Right renal cortex interstitium (tissue), 3 donors: ENCODE data around the gene EIF2S2. TPM values are rescaled to one million over a fixed set of nuclear protein-coding genes. Genes with fewer than 3 reads are reported as not detected.

Source experiments
- DNase-seq, 3 donors: peaks; one replicate each; pipeline ENCODE4 v3.0.0-alpha.2; 2013; ENCODE audit warnings: low read depth in 3 of 3, low spot score in 2 of 3
- polyA plus RNA-seq, 3 donors: library from polyadenylated mRNA; unstranded; fragments of 120-200 nt; gene quantifications; one replicate each; pipeline ENCODE4 v1.2.1, GENCODE V29; 2013; ENCODE audit not compliant: insufficient read length in 3 of 3

The EIF2S2 gene
- polyA plus RNA-seq, 3 donors, result 52.3 to 54.4 (median 52.5) TPM

DNA sequence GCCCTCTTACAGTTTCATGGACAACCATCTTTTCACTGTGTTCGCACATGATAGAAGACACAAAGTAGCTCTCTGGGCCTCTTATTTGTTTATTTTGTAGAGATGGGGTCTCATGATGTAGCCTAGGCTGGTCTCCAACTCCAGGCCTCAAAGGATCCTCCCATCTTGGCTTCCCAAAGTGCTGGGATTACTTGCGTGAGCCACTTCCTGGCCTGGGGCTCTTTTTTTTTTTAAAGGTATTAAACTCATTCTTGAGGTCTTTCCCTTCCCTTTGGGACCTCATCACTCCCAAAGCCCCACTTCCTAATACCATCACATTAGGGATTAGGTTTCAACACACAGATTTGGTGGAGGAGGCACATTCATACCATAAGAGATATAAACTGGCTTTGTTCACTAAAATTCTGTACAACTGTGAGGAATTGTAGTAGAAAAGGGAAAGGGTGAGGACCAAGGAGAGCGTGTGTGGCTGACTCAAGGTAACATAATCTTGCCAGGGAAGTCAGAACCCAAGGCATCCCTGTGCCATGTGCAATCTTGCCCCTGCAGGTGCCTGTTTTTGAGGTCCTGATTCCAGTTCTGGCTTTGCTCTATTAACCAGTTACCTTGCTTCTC lies 45.5 kb downstream of the EIF2S2 start:
- DNase-seq, result no peak

DNA sequence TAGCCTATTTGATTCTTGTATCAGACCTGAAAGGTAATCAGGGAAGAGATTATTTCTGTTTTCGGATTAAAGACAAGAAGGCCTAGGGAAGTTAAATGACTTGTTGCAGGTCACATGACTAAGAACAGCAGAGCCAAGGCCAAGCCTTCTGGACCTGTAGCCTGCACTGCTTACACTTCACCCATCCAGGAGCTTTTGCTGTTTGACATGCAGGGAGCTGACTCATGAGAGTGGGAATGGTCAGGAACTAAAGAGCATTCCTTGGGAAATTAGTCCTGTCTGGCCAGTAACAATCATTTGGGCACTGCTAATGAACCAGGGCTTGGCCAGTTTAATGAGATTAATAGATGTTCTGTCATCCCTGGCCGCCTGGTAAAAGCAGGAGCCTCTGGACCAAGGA lies 46.8 kb downstream of the EIF2S2 start:
- no peak for DNase-seq

DNA sequence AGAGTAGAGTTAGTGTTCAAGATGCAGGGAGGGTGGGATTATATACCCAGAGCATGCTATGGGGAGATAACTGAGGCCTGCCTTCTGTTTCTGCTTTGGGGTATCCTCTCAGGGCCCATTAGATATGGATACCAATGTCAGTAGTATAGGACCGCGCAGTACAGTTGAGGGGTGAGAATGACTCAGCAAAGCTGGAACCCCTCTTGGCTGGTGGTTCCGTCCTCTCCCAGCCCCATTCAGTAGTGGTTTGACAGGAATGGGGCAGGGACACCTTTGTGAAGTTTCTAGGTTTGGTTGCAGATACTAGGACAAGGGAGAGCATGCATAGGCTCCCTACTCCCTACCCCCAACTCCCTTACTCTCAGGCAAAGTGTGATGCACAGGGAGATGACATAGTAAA lies 47.8 kb downstream of the EIF2S2 start:
- no peak for DNase-seq

DNA sequence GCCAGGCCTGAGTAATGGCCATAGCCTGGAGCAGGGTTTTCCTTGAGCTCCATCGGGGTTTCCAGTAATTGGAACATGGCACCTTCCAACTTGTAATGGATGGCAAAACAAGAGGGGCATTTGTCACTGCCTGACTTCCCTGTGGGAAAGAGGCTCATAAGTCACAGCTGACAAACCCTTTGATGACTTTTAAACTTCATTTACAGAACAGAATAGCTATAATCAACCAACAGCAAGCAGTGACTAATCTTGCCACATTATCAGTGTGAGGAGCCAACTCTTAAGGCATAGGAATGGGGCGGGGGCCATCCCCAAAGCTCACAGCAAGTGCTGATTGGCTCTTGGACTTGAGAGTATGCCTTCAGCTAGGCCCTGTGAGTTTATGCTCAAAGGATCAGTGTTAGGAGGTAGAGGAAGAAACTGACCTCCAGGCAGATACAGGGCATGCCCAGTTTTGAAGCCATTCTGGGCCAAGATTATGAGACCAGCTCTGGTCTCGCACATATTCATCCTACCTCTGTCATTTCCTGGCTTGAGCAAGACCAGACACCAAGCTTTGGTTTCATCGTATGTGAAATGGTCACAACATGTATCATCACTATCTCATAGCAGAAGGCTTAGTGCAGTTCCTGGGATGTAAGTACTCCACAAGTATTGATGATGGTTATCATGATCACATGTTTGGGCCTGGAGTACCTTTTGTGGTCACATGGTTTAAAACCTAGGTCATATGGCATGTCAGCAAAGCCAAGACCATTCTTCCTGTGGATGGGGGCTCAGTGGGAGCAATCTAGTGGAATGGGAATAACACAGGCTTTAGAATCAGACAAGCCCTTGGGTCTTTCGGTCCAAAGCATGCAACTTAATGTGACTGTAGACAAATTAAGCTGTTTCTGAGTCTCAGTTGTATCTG lies 49.2 kb downstream of the EIF2S2 start:
- no peak for DNase-seq

DNA sequence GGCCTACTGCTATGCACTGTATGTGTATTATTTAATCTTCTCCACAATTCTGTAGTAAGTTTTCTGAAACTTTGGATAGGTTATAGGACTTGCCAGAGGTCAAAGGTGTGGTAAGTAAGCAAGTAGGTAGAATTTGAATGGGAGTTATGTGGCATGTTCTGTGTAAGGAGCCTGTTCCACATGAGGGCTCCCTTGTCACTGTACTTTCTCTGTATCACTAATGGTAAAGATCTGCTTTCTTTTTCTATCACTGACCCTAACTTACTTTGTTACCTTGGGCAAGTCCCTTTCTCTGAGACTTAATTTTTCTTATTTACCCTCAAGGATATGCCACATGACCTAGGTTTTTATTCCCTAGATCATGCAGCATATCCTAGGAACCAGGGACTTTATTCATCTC lies 50.3 kb downstream of the EIF2S2 start:
- DNase-seq, result no peak

DNA sequence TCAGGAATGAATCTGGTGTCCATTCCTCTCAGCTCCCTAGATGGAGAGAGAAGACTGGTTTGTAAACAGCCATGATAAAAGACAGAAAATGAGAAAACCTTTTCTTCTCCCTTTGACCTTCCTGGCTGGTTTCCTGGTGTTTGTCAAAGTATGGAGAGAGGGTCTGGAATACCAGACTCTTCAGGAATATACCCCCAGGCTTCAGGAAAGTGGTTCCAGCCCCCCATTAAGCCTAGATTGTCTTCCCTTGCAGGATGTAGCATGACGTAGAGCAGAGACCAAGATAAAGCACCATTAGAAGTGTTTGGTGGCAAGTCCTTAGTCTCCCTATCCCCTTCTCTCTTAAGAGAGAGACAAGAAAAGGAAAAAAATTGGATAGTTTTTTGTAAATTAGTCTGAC lies 51.1 kb downstream of the EIF2S2 start:
- DNase-seq, result no peak

DNA sequence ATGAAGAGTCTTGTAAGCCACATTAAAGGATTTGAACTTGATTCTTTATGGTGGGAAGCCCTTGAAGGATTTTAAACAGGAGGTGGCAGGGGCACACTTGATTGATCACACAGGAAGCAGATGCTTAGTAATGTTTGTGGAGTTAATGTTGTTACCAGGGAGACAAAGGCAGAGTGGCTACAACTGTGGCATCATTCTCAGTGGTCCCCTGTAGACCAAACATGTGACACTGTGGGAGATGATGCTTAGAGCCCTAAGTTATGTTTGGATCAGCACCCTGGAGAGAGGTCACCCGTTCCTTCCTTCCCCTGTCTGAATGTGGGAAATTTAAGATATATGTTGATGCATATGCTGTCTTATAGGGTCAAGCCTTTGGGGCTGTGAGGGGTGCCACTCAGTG lies 53.2 kb downstream of the EIF2S2 start:
- no peak for DNase-seq

DNA sequence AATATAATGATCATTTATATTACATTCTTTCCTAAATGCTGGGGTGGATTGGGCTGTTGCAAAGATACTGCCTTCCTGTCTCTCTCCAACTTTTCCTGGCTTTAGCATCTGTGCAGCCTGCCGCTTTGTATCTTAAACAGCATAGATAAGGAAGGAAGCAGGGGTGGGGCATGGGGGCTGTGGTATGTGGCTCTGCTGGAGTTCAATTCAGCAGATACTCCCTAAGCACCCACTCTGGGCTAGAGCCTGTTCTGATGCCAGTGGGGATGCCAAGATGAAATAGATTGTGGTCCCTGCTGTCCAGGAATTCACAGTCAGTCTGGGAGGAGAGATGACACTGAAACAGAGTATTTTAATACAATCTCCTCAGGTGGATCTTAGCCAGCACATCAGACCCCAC lies 56.8 kb downstream of the EIF2S2 start:
- DNase-seq, result no peak

DNA sequence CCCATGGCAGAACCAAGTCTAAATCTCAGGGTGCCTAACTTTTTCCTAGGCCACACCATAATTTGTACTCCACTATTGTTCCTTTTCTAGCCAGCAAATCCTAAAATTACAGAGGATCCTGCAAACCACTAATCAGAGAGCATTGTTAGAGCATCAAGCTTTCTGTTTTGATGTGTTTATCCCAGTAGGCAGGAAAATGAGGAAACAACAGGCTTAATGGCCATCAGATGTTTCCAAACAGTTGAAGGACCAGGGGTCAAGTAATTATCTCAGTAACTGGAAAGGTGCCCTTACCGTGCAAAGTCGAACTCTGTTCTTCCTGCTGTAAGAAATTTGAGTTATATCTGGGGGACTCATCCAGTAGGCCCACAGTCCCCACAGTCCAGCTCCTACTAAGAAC lies 59.6 kb downstream of the EIF2S2 start:
- no peak for DNase-seq

DNA sequence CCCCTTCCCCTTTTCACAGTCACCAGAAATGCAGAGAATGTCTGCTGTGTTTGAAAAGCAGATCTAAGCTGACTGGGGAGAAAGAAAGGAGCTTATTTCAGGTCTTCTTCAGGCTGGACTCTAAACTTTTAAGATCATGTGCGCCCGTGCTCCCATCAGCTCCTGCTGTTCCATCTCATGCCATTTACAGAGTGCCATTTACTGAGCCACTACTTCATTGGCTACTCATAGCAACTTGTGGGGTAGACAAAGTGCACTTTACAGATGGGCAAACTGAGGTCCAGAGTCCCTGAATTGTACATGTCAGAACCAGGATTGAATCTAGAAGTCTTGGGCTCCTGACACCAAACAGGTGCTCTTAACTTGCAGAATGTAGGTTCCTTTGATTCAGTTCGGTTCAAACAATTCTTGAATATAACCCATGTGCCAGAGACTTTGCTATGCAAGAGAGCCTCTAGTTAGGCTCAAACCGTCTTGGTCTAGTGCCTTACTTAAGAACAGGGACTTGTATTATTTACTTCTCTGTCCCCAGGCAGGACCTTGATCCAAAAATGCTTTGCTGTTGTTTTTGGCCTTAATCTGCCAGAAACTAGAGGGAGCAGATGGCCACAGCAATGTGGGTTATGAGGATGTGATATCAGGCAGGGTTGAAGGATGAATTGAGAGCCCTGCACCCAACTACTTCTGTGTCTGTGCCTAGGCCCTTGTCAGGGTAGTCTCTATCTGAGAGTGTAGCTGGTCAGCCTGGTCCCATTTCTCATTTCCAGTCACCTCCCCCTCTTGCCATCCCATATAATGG lies 61.9 kb downstream of the EIF2S2 start:
- no peak for DNase-seq

DNA sequence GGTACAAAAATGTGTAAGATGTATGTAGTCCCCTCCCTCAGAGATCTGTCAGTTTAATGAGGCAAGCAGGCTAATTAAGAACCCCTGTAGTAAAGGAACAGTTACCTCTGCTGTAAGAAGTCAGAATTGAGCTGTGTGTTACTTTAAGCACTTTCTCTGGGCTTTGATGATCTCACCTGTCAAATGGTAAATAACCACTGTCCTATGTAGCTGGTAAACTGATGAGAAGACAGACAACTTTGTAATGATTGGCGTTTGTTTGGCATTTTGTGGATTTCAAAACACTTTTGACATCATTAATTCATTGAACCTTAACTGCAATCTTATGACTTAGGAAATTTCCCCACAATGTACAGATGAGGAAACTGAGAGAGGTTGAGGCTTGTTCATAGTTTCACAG lies 62.7 kb downstream of the EIF2S2 start:
- no peak for DNase-seq

DNA sequence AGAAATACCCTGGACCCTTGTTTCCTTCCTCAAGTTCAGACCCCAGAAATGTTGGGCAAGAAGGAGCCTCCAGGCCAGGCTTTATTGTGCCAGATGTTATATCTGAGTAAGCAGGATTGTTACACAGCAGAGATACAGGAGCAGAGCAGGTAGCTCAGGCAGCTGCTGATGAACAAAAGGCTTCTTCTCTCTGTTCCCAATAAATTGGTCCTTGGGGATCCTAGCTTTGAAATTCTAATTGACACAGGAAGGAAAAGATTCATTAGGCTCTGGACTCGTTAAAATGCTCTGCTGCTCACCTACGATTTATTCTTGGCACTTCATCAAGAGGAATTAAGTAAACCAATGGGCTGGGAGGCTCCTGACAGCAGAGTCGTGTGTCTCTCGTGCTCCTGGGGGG lies 64.1 kb downstream of the EIF2S2 start:
- no peak for DNase-seq

DNA sequence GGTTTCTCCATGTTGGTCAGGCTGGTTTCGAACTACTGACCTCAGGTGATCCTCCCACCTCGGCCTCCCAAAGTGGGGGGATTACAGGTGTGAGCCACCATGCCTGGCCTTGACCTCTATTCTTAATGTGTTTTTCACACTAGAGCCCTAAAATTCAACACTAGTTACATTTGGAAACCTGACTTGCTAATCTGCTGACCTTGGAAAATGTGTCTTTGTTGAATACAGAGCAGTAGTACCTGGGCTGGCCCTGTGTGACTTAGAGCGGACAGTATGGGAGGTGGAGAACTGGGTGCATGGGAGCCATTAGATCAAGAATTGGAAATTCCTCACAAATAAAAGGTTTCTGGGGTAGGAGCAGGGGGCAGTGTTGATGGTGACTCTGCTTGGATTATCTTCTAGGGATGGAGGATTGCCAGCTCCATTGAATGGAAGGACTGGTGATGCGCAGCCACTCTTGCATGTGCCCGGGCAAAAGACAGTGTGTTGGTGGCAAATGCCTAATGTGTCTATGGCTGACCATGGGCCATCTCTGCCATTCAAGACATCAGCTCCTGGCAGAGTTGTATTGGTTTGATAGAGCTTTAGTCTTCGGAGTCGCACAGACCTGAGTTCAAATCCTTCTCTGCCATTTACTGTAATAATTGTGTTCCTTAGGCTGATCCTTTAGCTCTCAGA lies 64.9 kb downstream of the EIF2S2 start:
- no peak for DNase-seq

DNA sequence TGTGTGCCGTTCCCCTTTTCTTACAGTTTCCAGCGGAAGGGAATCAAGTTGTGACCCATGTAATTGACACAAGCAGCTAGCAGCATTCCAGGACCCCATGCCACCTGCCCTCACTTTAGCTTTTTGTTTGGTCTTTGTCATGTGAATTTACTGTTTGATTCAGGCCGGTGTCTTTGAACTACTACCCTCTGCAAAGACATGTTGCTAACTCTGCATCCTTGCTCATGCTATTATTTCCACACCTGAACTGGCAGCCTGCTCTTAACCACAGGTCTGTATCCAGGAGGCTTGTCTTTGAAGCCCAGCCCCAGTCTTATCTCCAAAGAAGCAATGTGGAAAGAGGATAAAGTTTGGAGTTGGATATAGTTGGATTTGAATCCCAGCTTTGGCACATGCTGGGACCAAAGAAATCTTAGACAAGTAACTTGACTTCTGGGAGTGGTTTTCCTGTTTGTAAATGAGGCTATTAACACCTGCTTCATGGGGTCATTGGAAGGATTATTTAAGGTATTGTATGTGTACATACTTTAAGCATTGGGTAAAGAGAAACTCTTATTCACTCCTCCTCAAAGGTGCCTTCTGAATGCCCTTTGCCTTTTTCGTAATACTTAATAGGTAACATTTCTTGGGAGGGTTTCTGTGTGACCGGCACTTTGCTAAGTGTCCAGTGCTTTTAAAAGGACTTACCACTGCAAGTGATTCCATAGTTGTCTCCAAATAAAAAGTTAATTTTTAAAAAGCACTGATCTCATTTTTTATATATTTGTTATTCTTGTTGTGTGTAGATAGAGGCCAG lies 65.9 kb downstream of the EIF2S2 start:
- DNase-seq, result no peak

DNA sequence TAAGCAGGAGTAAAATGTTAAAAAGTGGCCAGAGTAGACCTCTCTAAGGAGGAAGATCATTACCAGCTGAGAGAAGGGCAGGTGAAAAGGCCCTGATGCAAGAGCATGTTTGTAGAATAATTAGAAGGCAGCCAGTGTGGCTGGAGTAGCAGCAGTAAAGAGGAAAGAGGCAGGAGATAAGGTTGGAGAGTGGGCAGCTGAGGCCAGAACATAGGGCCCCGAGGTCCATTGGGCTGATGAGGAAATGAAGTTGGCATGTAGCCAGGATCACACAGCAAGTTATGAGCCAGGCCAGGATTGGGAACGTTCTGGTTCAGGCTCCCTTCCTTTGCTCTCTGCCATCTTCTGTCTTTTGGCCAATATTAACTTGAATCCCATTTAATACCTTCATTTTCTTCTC lies 66.7 kb downstream of the EIF2S2 start:
- no peak for DNase-seq

DNA sequence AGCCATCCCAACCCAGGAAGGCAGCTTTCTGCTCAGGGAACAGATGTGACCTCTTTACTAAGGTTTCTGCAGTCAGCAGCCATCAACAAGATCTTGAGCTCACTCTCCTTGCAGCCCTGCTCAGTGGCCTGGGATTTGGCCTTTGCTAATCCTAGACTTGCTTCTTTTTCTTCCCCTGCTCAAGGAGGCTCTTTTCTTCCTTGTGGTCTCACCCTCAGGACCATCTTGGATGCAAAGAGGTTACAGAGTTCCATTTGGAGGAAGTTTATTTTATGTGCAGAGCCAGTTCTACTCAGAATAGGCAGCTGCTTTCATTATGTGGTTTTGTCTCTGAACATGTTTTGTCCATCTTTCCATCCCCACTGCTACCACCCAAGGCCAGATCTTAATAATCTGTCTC lies 69.0 kb downstream of the EIF2S2 start:
- no peak for DNase-seq

DNA sequence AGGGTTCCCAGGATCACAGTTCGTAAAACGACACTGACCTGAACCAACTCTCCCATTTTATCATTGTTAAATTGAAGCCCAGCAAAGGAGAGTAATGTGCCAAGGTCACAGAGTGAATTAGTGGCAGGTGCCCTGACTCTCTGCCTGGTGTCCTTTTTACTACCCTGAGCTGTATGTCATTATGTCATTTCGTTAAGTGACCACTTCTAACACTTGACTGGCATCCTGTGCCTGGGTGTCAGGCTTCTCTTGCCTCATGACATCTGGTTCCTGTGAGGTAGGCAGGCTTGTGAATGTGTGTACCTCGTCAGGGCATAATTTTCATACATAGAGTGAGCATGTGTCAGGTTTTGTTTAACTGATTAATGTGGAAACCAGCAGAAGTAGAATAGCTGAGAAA lies 69.8 kb downstream of the EIF2S2 start:
- no peak for DNase-seq

DNA sequence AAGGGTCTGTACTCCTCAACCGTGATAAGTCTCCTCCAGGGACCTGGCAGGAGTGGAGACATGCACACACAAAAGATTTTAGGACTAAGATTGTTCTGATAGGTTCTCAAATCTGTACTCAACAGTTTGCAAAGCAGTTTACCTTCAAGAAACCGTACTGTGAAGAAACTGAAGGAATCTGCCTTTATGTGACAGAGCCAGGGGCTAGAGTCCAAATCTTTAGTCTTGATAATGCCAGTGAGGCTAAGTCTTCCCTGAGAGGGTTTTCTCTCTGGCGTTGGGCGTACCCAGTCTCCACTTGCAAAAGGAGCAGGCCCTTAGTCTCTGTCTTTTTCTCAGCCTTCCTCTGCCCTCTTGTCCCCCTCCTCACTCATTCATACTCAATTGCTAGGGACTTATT lies 70.8 kb downstream of the EIF2S2 start:
- no peak for DNase-seq

DNA sequence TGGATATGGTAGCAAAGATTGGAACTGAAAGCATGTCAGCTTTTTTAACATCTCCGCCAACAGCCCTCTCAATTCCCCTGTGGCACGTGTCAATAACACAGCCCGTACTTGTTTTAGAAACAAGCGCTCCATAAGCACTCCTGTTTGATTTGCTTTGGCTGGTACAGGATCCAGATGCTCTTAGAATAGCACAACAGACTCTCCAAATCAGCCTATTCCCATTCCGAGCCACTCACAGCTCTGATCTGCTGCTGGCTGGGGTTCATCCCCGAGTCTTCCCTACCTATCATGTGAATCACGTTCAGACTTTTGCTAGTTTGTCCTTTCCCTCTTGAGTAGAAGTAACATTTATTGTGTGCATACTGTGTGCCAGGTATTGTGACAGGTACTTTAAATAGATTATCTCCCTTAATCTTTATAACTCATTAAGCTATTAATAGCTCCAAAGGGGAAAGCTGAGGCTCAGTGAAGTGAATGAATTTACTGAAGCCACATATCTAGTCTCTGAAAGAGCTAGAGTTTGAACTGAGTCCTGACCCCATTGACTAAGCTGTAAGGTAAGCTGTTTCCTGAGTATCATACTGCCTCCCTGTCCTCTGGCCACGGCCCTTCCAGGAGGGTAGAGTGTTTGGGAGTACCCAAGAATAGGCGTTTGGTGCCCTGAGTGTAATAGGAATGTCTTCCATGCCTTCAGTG lies 71.6 kb downstream of the EIF2S2 start:
- no peak for DNase-seq
